CD8-positive, alpha-beta memory T cell (primary cell): ENCODE measurements around the gene UGT1A7. TPM values are rescaled to one million over a fixed set of nuclear protein-coding genes. Genes with fewer than 3 reads are reported as not detected.

ENCODE experiments used
- CTCF ChIA-PET: fragments of 350-600 bp; sonication (Branson Sonifier 250); formaldehyde crosslinking; loops from one replicate; lab custom pipeline; 2021; ENCODE audit warnings: antibody characterized with exemption; lab: Charles Lee
- POLR2A ChIA-PET: fragments of 350-600 bp; sonication (Branson Sonifier 250); formaldehyde crosslinking; loops from one replicate; lab custom pipeline; 2021; ENCODE audit warnings: antibody characterized with exemption; lab: Charles Lee
- DNase-seq, 5 donors: peaks; one replicate each; pipeline versions ENCODE4 v3.0.0 to v3.0.0-alpha.2; 2020 to 2022; ENCODE audit warnings: mixed read lengths in 1 of 5
- H3K27ac ChIP-seq: one replicate; pipeline ENCODE4 v1.7.0; 2013; ENCODE audit warnings: low read depth, mild to moderate bottlenecking, low read length, moderate library complexity
- H3K27me3 ChIP-seq: 2 replicates; pipeline ENCODE4 v1.7.0; 2013; ENCODE audit warnings: low read length, mild to moderate bottlenecking; ENCODE audit not compliant: insufficient read depth, poor library complexity, severe bottlenecking
- H3K36me3 ChIP-seq: 2 replicates; pipeline ENCODE4 v1.7.0; 2013; ENCODE audit warnings: mild to moderate bottlenecking, low read length, moderate library complexity; ENCODE audit not compliant: insufficient read depth
- H3K4me1 ChIP-seq: 2 replicates; pipeline ENCODE4 v1.7.0; 2013; ENCODE audit warnings: mild to moderate bottlenecking, low read length, moderate library complexity; ENCODE audit not compliant: insufficient read depth
- H3K4me3 ChIP-seq: 2 replicates; pipeline ENCODE4 v1.7.0; 2013; ENCODE audit warnings: mild to moderate bottlenecking, low read length
- H3K9me3 ChIP-seq: 2 replicates; pipeline ENCODE4 v1.7.0; 2013; ENCODE audit warnings: mild to moderate bottlenecking, low read length
- H3K27ac Mint-ChIP-seq, 8 donors: one replicate each; pipeline ENCODE4 v1.8.0; 2020 to 2021; ENCODE audit warnings: mixed read lengths in 8 of 8, mild to moderate bottlenecking in 6 of 8, inconsistent platforms in 3 of 8, moderate library complexity in 3 of 8
- H3K27me3 Mint-ChIP-seq, 2 donors: one replicate each; pipeline ENCODE4 v1.8.0; 2020 to 2021; ENCODE audit warnings: mixed read lengths in 2 of 2, mild to moderate bottlenecking in 1 of 2, moderate library complexity in 1 of 2
- H3K36me3 Mint-ChIP-seq, 3 donors: one replicate each; pipeline ENCODE4 v1.8.0; 2020 to 2021; ENCODE audit warnings: mixed read lengths in 3 of 3, inconsistent platforms in 1 of 3, mild to moderate bottlenecking in 1 of 3
- H3K4me1 Mint-ChIP-seq, 3 donors: one replicate each; pipeline ENCODE4 v1.8.0; 2020 to 2021; ENCODE audit warnings: mixed read lengths in 3 of 3, inconsistent platforms in 1 of 3, mild to moderate bottlenecking in 1 of 3
- H3K4me3 Mint-ChIP-seq, 7 donors: one replicate each; pipeline ENCODE4 v1.8.0; 2020 to 2021; ENCODE audit warnings: mixed read lengths in 7 of 7, mild to moderate bottlenecking in 6 of 7, moderate library complexity in 4 of 7, inconsistent platforms in 2 of 7
- H3K9me3 Mint-ChIP-seq, 5 donors: one replicate each; pipeline ENCODE4 v1.8.0; 2020 to 2022; ENCODE audit warnings: mixed read lengths in 5 of 5, mild to moderate bottlenecking in 3 of 5, moderate library complexity in 2 of 5, inconsistent platforms in 1 of 5
- polyA plus RNA-seq: library from polyadenylated mRNA; unstranded; fragments of 300-500 nt; fragmentation: Illumina TruSeq; gene quantifications from one replicate; pipeline ENCODE4 v1.2.3, GENCODE V29; 2021
- total RNA-seq, 2 experiments: library from RNA; stranded (reverse); gene quantifications; one replicate each; pipeline ENCODE4 v1.2.3, GENCODE V29; 2021

UGT1A7 gene
- total and polyA plus RNA-seq, 3 experiments from 2014 or later, result not detected

DNA sequence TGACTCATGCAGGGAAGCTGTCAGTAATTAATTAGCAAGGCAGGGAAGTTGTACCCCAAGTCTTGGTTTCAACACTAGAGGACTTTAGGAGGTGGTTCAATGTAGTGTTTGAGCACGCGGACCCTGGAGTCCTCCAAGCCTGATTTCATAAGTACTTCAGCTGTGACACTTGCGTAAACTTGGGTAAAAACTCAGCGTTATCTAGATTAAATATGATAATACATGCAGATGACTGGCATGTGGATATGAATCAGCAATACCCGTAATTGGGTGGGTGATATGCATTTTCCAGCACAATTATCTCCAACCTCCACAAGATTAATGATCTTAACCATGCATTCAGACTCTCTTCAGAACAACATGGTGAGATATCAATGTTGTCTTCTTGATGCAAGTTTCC lies 5.2 kb downstream of the UGT1A7 start:
- DNase-seq, result no peak
- Mint-ChIP-seq H3K9me3 (no peaks in the 10 kb centered on the region), H3K36me3 (no peaks in the 10 kb centered on the region), H3K4me1 (no peaks in the 10 kb centered on the region), H3K27ac (no peak overlapping the region), H3K27me3 (peaks cover 12 to 43% of the 10 kb centered on the region in 2 donors), H3K4me3 (no peak overlapping the region)
- Histone ChIP-seq H3K4me3 (no peak overlapping the region), H3K4me1 (no peaks in the 10 kb centered on the region), H3K27me3 (no peaks in the 10 kb centered on the region), H3K36me3 (no peaks in the 10 kb centered on the region), H3K27ac (no peak overlapping the region), H3K9me3 (no peaks in the 10 kb centered on the region)
- ChIA-PET CTCF (no interaction called here), POLR2A (no interaction called here)

DNA sequence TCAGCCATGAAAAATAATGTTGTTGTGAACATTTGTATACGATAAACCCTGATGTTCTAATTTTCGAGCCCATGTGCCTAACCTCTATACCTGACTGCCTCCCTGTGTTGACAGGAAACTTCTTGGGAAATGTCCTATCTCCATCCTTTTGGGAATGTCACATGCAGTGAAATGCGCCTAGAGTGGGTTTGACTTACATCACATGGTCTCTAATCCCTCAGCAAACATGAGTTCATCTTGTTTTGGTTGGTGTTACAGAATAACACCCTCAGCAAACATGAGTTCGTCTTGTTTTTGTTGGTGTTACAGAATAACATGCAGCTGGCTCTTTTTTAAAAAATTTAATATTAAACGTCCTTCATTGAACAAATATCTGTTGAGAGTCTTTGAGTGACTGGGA lies 6.6 kb downstream of the UGT1A7 start:
- Mint-ChIP-seq H3K27ac (no peak overlapping the region), H3K27me3 (peaks cover 8 to 48% of the 10 kb centered on the region in 2 donors), H3K4me3 (no peak overlapping the region), H3K9me3 (no peaks in the 10 kb centered on the region), H3K4me1 (no peaks in the 10 kb centered on the region), H3K36me3 (no peaks in the 10 kb centered on the region)
- no peaks in the 10 kb centered on the region for H3K9me3 ChIP-seq
- no peaks in the 10 kb centered on the region for H3K4me1 ChIP-seq
- H3K27ac ChIP-seq, result no peak overlapping the region
- H3K27me3 ChIP-seq, result no peaks in the 10 kb centered on the region
- POLR2A ChIA-PET, result no interaction called here
- H3K4me3 ChIP-seq, result no peak overlapping the region
- no peaks in the 10 kb centered on the region for H3K36me3 ChIP-seq
- CTCF ChIA-PET, result no interaction called here
- no peak for DNase-seq

DNA sequence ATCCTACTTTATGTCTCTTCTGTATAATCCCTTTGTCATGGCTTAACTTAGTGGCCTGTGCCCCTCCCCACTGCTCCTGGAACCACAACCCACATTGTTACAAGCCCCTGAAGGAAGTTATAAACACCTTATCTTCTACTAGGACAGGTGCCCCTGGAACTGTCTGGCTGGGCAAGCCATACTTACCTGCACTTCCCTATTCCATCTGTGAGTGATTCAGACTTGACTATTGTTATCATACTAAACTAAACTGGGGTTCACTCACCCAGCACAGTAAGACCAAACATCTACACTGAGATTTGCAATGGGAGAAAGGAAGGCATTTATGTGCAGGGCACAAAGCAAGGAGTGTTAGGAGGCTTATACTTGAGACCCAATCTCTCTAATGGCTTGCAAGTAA lies 7.3 kb downstream of the UGT1A7 start:
- CTCF ChIA-PET, result no interaction called here
- H3K36me3 Mint-ChIP-seq, result no peaks in the 10 kb centered on the region
- DNase-seq, result no peak

DNA sequence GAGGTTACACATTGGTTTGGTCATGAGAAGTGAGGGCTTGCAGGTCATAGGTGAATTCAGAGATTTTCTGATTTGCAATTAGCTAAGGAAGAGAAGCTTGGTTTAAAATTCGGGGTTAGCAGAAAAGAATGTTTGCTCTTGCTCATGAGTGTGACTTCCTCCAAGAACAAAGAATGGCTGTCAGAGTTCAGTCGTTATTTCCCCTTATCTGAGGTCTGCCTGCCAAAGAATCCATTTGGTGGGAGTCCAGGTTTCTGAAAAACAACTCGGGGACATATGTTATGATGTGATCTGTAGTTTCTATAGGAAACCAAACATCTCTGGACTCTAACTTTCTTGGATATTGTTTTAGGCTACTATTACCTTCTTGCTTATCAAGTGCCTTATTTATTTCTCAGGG lies 7.8 kb downstream of the UGT1A7 start:
- POLR2A ChIA-PET, result no interaction called here
- H3K27me3 ChIP-seq, result no peaks in the 10 kb centered on the region
- CTCF ChIA-PET, result no interaction called here
- Mint-ChIP-seq H3K27ac (no peak overlapping the region), H3K36me3 (no peaks in the 10 kb centered on the region), H3K4me1 (no peaks in the 10 kb centered on the region), H3K9me3 (no peaks in the 10 kb centered on the region), H3K4me3 (no peak overlapping the region), H3K27me3 (peaks cover 11 to 53% of the 10 kb centered on the region in 2 donors)
- no peak overlapping the region for H3K4me3 ChIP-seq
- no peaks in the 10 kb centered on the region for H3K9me3 ChIP-seq
- DNase-seq, result no peak
- H3K27ac ChIP-seq, result no peak overlapping the region
- H3K36me3 ChIP-seq, result no peaks in the 10 kb centered on the region
- no peaks in the 10 kb centered on the region for H3K4me1 ChIP-seq

More for the DNA sequence above, 7.3 kb downstream of the UGT1A7 start:
- POLR2A ChIA-PET, result no interaction called here
- H3K36me3 ChIP-seq, result no peaks in the 10 kb centered on the region
- no peaks in the 10 kb centered on the region for H3K4me1 ChIP-seq
- no peaks in the 10 kb centered on the region for H3K27me3 ChIP-seq
- Mint-ChIP-seq H3K27ac (no peak overlapping the region), H3K4me3 (no peak overlapping the region), H3K4me1 (no peaks in the 10 kb centered on the region), H3K9me3 (no peaks in the 10 kb centered on the region), H3K27me3 (peaks cover 11 to 53% of the 10 kb centered on the region in 2 donors)
- no peaks in the 10 kb centered on the region for H3K9me3 ChIP-seq
- H3K4me3 ChIP-seq, result no peak overlapping the region
- no peak overlapping the region for H3K27ac ChIP-seq

DNA sequence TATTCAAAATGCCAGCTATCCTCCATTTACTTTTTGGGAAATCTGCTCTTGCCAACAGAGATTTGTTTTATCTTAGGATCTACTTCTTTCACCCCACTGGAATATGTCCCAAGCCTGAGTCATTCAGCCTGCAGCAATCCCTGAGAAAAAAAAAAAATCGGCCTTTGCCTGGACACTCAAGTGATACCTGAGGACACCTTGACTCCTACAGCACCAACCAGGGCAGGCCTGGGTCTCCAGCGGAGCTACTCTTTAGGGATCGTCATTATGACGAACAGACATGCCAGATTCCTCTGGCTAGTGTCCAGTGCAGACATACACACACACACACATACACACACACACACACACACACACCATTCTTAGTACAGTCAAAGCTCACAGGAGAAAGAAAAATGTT lies 8.7 kb downstream of the UGT1A7 start:
- ChIA-PET POLR2A (no interaction called here), CTCF (no interaction called here)
- no peak overlapping the region for H3K27ac Mint-ChIP-seq
- H3K9me3 ChIP-seq, result no peaks in the 10 kb centered on the region
- H3K27me3 ChIP-seq, result no peaks in the 10 kb centered on the region
- peaks cover 13 to 49% of the 10 kb centered on the region in 2 donors for H3K27me3 Mint-ChIP-seq
- H3K36me3 ChIP-seq, result no peaks in the 10 kb centered on the region
- H3K4me3 ChIP-seq, result no peak overlapping the region
- H3K27ac ChIP-seq, result no peak overlapping the region
- H3K36me3 Mint-ChIP-seq, result no peaks in the 10 kb centered on the region
- DNase-seq, result no peak
- no peaks in the 10 kb centered on the region for H3K9me3 Mint-ChIP-seq
- no peaks in the 10 kb centered on the region for H3K4me1 ChIP-seq
- H3K4me1 Mint-ChIP-seq, result no peaks in the 10 kb centered on the region
- no peak overlapping the region for H3K4me3 Mint-ChIP-seq

DNA sequence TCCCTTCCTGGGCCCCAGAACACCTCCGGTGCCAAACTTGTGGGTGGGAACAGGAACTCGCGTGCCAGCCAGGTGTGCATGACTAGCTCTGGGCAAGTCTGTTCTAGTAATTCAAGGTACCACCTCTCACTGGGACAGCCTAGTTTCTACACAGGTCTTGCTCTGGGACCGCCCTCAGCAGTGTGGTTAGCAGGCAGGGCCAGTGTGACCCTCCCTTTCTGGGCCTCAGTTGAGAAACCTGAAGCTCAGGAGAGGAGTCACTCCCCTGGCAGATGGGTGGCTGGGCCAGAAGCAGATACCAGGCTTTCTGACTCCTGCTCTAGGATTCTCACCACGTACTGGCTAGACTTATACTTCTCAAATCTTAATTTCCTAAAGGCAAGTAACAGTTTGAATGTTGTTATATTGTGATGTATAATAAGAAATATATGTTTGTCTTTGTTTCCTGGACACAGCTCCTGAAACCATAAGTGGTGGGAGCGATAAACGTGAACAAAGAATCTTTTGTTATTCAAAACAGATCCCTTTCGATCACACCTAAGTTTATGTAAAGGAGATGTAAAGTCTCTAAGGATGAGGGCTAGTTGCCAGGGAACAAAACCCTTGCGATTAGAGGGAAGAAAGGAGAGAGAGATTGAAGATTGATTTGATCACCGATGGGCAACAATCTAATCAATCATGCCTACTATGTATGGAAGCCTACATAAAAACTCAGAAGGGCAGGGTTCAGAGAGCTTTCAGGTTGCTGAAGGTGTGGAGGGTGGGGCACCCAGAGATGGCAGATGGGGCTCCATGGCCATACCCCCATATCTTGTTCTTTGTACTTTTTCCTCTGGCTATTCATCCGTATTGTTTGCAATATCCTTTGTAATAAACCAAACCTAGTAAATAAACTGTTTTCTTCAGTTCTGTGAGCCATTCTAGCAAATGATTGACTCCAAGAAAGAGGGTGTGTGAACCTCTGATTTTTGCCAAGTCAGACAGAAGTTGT lies 10.0 kb downstream of the UGT1A7 start:
- no peak overlapping the region for H3K4me3 Mint-ChIP-seq
- ChIA-PET CTCF (no interaction called here), POLR2A (no interaction called here)
- H3K9me3 ChIP-seq, result no peaks in the 10 kb centered on the region
- no peak overlapping the region for H3K27ac ChIP-seq
- H3K36me3 ChIP-seq, result no peaks in the 10 kb centered on the region
- DNase-seq, result no peak
- H3K36me3 Mint-ChIP-seq, result no peaks in the 10 kb centered on the region
- H3K27me3 Mint-ChIP-seq, result peaks cover 11 to 44% of the 10 kb centered on the region in 2 donors
- H3K9me3 Mint-ChIP-seq, result no peaks in the 10 kb centered on the region
- peak overlapping the region in 1 of 8 donors; percentile 59 for H3K27ac Mint-ChIP-seq
- no peaks in the 10 kb centered on the region for H3K4me1 Mint-ChIP-seq
- no peaks in the 10 kb centered on the region for H3K27me3 ChIP-seq
- H3K4me1 ChIP-seq, result no peaks in the 10 kb centered on the region
- no peak overlapping the region for H3K4me3 ChIP-seq

DNA sequence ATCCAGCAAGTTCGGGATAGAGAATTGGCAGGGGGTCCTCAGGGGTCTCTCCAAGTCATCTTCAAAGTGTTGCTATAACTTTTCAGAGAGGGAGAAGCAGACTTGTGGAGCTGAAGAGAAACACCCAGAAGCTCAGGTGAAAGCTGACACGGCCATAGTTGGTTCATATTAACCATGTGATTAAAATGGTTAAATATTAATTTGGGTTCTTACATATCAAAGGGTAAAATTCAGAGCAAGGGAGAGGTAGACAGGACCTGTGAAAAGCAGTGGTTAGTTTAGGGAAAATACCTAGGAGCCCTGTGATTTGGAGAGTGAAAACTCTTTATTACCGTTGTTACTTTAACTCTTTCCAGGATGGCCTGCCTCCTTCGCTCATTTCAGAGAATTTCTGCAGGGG lies 10.9 kb downstream of the UGT1A7 start, which contains the start of gene UGT1A6:
Gene UGT1A6 (plus strand): TSS at position 243 of the 400 bp plus-strand sequence. CDS start 115 bp downstream, at position 358.
- DNase-seq, result no peak
- peaks cover 10 to 47% of the 10 kb centered on the region in 2 donors for H3K27me3 Mint-ChIP-seq
- ChIA-PET CTCF (no interaction called here), POLR2A (no interaction called here)
- Histone ChIP-seq H3K4me3 (no peak within 1 kb of the TSS), H3K4me1 (no peaks in the 10 kb centered on the region), H3K9me3 (no peaks in the 10 kb centered on the region), H3K36me3 (no peaks in the 10 kb centered on the region), H3K27me3 (no peaks in the 10 kb centered on the region), H3K27ac (no peak within 1 kb of the TSS)
- no peaks in the 10 kb centered on the region for H3K9me3 Mint-ChIP-seq
- no peaks in the 10 kb centered on the region for H3K36me3 Mint-ChIP-seq
- peak within 1 kb of the TSS in 1 of 8 donors; percentile 8 for H3K27ac Mint-ChIP-seq
- no peaks in the 10 kb centered on the region for H3K4me1 Mint-ChIP-seq
- H3K4me3 Mint-ChIP-seq, result no peak within 1 kb of the TSS

DNA sequence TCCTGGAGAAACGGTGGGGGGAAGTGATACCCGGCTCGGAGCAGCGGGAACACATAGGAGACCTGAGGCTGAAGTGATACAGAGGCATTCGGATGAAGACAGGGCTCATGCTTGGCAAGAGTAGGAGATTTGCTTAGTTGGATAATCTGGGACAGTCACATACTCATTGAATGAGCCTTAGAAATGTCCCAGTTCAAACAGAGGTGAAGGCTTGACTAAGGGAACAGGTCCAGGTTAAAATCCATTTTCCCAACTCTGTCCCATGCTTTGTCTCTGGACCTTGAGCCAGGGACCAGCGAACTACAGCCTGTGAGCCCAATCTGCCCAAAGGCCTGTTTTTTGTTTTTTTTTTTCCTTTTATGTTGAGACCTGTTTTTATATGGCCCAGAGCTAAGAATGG lies 12.3 kb downstream of the UGT1A7 start:
- Histone ChIP-seq H3K27ac (no peak overlapping the region), H3K9me3 (no peaks in the 10 kb centered on the region), H3K27me3 (no peaks in the 10 kb centered on the region), H3K36me3 (no peaks in the 10 kb centered on the region), H3K4me3 (no peak overlapping the region), H3K4me1 (no peaks in the 10 kb centered on the region)
- peaks cover 11 to 45% of the 10 kb centered on the region in 2 donors for H3K27me3 Mint-ChIP-seq
- H3K27ac Mint-ChIP-seq, result no peak overlapping the region
- no peaks in the 10 kb centered on the region for H3K9me3 Mint-ChIP-seq
- H3K36me3 Mint-ChIP-seq, result no peaks in the 10 kb centered on the region
- DNase-seq, result no peak
- no peaks in the 10 kb centered on the region for H3K4me1 Mint-ChIP-seq
- ChIA-PET CTCF (no interaction called here), POLR2A (no interaction called here)
- no peak overlapping the region for H3K4me3 Mint-ChIP-seq
